T-helper 2 cell (primary cell): ENCODE measurements around the gene TNFSF10.

Experiments used
- DNase-seq, 5 experiments: peaks; one replicate each; pipeline versions ENCODE4 v3.0.0 to v3.0.0-alpha.2; 2012 to 2022

TNFSF10 gene

DNA sequence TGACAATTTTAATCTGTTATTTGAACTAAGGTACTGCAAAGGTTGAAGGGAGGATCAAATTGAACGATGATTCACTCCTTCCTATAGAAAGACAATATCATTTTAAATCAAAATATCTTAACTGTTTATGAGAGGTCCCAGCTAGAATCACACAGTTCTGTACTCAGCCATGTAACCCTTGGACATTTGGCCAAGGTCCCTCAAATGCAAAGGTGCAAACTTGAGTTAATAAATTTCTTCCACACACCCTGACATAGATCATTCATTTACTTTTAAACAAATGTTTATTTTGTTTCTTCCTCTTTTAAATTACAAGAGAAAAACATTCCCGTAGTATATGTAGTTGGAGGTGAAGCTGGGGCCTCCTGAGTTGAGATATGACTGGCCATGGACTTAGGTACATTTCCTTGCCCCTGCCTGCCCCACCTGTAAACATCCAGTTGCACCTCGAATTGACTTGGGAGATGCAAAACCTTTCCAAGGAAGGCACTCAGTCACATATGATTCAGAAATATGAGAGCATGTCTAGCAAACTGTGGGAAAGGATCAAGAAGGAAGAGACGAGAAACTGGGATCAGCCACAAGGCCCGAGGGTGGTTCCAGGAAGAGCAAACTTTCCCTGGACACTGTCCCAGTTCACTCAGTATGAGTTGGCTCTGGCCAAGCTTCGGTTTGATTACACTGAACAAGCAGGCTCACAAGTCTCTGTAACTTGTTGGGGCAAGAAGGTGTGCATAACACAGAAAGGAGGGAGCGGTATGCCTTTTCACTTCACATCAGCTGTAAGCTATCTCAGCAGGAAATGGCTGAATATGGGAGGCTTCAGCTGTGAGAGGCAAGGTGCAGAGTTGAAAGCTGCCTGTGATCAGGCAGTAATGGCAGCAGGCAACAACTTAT lies 6.7 kb downstream of the TNFSF10 start:
- peak in 1 of 5 experiments; percentile 82 for DNase-seq

DNA sequence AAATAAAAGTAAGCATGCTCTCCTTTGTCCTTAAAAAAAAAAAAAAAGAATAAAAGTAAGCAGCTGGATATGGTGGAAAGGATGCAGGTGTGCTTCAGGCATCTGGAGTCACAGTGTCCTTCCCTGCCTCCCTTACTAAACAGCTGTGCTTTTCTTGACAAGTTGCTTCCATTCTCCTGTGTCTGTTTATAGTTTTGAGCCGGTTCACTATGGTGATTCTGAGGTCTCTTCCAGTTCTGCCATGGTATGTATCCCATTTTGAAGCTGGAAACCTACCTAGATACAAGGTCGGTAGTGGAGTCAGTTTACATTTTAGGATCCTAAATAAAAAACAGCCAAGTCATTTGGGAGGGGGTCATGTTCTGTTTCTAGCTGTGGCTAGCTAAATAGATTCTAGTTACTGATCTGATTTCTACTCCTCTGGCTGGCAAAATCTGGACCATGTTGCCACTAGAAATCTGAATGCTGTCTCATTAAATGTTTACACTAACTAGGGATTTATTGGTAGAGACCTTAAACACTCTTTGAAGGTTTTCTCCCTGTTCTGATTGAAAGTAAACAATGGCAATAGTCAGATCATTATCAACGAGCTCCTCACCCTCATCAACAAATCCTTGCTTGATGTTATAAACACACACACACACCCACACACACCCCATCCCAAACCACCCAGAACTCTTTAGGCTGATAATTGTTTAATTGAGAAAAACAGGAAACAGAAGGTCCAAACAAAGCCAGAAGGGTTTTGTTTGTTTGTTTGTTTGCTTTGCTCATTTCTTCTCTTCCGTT lies 7.9 kb downstream of the TNFSF10 start:
- peak in 1 of 5 experiments; percentile 26 for DNase-seq

DNA sequence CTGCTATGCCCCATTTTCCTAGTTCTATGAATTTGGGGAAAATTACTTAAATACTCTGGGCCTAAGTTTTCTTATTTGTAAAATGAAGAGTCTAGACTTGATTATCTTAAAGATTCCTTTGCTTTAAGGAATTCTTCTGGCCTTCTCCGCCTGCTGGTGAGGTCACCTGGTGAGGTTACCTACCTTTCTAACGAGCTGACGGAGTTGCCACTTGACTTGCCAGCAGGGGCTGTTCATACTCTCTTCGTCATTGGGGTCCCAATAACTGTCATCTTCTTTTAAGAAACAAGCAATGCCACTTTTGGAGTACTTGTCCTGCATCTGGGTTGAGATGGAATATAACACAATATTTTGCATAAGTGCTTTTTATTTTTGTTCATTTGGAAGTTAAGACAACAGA lies 8.6 kb downstream of the TNFSF10 start:
- DNase-seq: no peak

DNA sequence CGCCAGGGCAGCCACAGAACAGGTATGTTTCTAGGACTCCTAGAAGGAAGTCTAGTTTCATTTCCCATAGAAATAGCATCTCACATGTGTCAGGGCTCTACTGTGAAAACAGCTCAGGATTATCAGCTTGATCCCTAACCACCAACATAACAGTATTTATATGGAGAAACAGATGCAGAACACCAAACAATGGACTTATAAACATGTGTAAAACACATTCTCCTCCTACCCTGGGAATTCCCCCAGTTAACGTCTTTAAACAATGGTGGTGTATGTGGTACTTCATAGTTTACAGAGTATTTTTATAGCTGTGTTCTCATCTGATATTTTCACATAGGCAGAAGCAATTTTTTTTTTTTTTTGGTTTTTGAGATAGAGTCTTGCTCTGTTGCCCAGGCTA lies 9.7 kb downstream of the TNFSF10 start:
- DNase-seq: peak in 1 of 5 experiments; percentile 64

DNA sequence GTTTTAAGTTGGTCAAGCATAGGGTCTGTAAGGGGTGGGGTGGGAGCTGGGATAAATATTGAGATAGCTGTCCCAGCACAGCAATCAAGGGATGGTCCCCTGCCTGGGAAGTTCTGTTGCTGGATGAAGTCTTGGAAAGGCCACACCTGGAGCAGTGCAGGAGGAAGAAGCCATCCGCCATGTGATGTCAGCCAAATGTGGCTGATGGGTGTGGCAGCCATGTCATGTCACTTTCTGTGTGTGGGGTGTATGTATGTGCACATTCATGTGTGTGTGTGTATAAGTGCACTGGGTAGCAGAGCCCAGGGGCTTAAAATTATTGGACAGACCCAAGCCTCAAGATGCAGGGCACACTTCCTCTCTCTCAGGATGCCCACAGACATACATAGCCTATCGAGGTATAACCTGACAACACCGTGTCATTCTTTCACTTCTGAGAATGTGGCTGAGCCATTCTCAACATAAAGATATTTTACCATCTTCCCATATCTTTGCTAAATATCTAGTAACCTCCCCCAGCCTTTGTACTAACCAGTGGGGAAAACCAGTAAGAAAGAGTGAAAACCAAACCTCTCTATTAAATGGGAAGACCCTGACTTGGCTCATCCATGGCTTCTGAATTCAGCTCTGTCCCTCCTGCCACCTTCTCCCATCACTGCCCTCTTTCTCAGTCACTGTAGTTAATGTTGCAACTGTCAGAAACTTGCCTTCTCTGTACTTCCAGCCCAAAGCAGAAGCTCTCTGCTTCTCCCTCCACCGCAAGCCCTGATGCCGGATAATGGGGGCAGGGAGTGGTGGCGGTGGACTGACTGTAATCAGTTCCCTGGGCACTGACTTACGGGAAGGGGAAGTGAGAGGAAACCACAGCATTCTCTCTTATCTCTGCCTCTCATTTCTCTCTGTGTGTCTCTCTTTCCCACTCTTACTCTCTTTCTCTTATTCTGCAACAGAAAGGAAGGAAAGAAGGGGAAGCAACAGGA lies 11.2 kb downstream of the TNFSF10 start:
- peak in 4 of 5 experiments; percentile 44 to 85 (median 56) for DNase-seq

DNA sequence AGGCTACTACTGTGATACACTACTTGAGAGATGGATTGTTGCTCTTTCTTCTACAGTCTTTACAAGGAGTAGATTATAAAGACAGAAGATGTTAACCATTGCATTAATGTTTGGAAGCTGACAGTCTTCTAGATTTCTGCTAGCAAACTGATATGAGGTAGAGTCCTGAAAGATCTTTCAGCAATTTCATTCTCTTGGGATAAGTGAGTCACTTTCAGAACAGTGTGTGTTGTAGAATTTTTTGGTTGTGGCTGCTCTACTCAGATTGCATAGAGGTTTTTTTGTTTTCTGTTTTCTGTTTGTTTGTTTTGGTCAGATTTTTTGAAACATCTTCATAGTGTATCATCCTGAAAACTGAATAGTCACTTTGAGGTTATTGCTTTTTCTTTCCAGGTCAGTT lies 17.1 kb downstream of the TNFSF10 start:
- no peak for DNase-seq

DNA sequence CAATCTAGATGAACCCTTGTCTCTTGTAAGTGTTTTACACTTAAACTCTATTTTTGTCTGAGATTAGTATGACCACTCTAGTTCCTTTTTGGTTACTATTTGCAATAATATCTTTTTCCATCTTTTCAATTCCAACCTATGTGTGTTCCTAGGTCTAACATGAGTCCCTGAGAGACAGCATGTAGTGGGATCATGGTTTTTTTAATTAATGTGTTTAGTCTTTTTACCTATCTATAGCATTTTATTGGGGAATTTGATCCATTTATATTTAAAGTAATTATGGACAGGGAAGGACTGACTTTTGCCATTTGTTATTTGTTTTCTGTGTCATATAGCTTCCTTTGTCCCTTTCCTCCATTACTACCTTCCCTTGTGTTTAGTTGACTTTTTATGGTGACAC lies 21.7 kb downstream of the TNFSF10 start:
- no peak for DNase-seq

DNA sequence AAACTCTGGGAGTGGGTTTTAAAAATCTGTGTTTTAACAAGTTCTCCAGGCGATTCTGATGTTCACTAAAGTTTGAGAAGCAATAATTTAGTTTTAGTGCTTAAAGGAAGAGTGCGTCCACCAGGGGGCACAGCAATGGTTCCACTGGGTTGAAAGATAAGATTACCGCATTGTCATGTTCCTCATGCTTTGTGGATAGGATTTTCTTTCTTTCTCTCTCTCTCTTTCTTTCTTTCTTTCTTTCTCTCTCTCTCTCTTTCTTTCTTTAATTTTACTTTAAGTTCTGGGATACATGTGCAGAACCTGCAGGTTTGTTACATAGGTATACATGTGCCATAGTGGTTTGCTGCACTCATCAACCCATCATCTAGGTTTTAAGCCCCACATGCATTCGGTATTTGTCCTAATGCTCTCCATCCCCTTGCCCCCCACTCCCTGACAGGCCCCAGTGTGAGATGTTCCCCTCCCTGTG lies 33.0 kb downstream of the TNFSF10 start:
- DNase-seq: peak; percentile 40 to 84 (median 67)

DNA sequence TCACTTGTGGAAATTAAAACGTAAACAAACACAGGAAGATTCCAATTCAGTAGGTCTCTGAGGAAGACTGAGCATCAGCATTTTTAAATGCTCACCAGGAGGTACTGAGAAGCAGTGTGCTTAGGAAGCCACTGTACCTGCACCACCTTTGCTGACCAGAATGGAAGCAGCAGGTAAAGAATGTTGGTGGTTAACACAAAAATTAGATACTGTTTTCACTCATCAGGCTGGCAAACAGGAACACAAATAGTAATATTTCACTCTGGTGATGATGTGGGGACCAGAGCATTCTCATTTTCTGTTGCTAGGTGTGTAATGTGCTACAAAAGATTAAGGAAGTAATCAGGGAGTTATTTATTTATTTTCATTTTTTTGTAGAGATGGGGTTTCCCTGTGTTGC lies 45.1 kb downstream of the TNFSF10 start:
- DNase-seq: peak in 1 of 5 experiments; percentile 29

DNA sequence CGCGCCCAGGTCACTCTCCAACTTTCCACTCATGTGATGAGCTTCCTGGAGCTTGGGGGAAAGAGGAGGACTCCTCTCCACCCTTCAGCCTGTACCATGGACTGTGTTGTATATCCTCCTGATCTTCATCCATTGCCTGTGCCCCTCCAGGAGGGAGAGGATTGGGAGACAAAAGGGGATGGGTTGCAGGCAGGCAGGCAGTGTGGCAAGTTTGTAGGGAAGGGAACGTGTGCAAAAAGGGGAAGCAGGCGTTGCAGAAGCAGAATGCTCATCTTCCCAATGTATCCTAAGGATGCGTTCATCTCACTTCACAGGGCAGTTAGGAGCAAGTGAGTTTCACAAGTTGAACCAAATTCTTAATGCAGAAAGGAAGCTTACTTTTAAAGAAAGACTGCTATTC lies 46.9 kb downstream of the TNFSF10 start:
- DNase-seq: no peak

DNA sequence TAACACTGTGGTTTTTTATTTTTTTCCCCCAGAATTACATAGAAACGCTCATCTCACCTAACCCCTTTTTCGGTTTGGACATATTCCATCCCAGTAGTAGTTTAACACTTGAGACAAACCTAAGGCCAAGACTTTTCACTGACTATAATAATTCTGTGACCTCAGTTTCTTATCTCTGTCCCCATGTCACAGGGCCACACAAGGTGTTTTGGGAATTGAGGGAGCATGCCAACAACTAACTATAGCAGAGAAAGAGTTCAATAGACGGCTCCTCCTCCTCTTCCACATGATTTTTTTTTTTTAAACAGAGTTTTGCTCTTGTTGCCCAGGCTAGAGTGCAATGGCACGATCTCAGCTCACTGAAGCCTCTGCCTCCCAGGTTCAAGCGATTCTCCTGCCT lies 47.5 kb downstream of the TNFSF10 start:
- no peak for DNase-seq

DNA sequence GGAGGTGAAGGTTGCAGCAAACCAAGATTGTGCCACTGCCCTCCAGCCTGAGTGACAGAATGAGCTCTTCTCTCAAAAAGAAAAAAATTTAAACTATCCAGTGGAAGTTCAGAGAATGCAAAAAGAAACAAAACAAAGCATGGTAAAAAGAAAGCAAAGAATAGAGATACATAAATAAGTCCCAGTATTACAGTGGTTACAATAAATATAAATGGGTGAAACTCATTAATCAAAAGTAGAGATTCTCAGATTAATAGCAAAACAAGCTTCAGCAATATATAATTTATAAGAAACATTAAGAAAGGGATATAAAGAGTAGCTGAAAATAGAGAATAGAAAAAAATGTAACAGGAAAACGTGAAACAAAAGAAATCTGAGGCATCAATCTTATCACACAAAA lies 51.3 kb downstream of the TNFSF10 start:
- DNase-seq: no peak

DNA sequence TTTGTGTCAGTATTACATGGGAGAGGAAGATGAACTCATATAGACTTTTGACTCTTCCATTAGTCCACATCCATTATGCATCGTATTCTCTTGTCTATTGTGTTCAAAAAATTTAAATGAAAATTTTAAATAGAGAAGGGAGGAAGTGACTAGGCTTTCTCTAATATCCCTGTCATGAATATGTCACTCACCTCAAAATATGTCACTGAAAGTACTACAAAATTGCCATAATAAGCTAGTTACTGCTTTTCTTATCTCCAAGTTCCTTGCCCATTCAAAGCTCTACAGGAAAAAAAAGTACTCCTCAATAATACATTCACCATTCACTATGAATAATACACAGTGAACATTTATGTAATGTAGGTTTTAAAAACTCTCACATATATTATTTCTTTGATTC lies 52.6 kb downstream of the TNFSF10 start:
- DNase-seq: no peak

DNA sequence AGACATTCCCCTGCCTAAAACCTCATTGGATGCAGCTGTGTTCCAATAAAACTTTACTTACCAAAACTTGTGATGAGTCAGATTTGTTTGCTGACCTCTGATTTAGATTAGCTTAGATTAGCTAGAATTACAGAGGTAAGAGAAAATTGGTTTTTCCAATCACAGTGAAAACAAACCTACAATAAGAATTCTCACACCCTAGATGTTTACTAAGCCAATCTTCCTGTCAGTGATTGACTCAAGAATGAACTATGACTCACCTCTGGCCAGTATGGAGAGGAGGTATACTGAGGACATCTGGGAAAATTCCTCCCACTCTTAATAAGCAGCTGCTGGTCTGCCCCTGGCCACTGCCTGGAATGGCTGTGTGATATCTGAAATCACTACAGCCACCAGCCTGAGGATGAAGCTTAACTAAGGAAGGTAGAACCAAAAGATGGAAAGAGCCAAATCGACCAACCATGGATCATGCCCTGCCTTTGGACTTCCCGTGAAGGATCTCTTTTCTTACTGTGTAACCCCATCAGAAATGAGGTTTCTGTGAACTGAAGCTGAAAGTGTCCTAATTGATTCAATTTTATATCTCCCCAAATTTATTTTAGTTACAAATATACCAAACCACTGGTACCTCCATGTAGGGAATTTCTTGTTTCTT lies 55.9 kb downstream of the TNFSF10 start:
- no peak for DNase-seq

DNA sequence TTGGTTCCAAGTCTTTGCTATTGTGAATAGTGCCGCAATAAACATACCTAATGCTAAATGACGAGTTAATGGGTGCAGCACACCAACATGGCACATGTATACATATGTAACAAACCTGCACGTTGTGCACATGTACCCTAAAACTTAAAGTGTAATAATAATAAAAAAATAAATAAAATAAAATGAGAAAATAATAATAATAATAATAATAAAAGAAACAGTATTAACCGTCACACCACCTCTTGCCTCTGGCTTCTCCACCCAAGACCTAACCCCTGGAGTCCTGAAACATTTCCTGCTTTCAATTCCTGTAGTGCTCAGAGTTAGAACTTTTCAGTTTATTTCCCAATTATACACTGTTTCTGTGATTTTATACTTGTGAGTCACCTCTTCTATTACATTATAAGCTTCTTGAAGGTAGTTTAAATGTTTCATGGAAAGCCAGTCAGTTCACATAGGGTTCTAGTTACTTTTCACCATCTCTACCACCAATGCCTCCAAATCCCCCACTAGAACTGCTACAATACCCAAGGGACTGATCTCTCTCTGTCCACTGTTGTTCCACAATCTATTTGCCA lies 56.6 kb downstream of the TNFSF10 start:
- no peak for DNase-seq

DNA sequence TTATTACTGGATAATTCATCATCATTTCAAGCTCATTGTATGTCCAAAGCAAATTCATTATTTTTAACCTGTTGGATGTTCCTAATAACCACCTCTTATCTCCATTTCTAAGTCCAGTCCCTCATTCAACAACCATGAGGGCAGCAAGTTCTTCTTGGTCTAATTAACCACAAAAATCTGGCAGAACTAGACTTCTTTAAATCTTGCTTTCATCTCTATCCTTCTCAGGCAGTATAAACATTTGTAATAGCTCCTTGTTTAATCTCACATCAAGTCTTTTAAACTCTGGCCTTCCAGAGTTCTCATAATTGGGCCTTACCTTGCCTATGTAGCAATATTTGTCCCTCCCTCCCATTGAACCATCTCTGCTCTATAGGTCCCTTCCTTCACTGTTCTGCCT lies 57.9 kb downstream of the TNFSF10 start:
- no peak for DNase-seq

DNA sequence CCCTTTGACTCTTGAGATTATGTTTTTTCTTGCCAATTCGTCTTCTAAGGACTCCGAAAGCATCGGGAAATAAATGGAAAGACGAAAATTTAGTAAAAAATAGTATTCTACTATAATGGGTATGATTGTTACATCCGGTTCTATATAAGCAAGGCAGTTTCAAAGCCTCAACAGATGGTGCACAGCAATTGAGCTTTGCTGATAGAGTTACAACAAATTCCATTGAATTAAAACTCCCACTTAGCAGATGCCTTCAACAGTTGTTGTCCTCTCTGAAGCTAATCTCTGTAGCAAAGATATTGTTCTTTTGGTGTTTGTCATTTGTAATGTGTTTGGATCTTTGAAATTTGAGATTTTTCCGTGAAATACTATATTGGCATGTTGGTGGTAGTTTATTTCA lies 58.9 kb downstream of the TNFSF10 start:
- no peak for DNase-seq

DNA sequence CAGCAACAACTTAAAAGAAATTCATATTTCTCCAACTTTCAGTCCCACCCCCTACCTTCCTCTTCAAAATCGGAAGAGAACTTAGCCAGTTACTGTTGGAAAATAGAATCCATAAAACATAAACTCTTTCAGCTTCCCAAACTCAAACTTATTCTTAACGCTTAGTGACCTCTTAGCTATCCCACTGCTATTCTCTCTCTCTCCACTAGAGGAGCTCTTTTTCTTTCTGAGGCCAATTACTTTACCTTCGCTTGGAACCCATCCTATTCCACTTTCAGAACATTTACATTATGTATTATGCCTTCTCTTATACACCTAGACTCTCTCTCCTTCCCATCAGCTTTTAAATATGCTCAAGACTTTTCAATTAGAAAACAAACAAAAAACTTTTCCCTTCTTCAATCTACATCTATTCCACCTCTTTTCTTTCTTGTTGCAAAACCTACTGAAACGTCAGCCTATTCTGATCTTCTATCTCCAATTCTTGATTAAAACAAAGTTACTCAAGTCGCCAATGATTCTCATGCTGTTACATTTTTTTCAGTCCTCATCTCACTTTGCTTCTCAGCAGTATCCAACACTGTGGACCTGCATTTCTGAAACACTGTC lies 61.6 kb downstream of the TNFSF10 start:
- peak in 1 of 5 experiments; percentile 45 for DNase-seq

DNA sequence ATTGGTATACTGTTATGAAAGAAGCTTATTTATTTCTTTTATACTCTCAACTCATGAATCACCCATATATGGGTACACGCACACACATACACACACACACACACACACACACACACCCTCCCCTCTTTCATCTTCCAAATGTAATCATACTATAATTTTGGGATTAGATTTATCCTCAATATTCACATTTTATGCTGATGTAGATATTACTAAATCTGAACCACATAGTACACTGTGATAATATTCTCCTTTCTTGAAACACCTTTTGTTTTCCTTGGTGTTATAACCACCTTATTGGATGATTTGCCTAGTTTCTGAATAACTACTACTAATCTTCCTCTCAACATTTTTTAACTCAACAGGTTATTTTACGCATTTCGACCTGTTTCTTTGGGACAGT lies 66.8 kb downstream of the TNFSF10 start:
- DNase-seq: no peak
